GM21825 (cell line): ENCODE data around the gene GSG1L.

Experiments used
- ATAC-seq: cut with Tn5 transposase; IDR thresholded peaks from one replicate; pipeline ENCODE4 v1.9.1; 2021; ENCODE audit warnings: mild to moderate bottlenecking, moderate library complexity; ENCODE audit not compliant: unreplicated experiment

GSG1L gene

GRCh38 chr16:28063591-28064061, at the start of gene GSG1L:
Gene GSG1L, minus strand, starts transcription at chr16:28063714. Its CDS starts 290 bp downstream, at chr16:28063424.
- ATAC-seq: no peak

GRCh38 chr16:28112908-28113307, 49.4 kb upstream of the GSG1L start:
- no peak for ATAC-seq

- ATAC-seq: no peak
Observed at GRCh38 chr16:28110977-28111376, 47.5 kb upstream of the GSG1L start.

DNA sequence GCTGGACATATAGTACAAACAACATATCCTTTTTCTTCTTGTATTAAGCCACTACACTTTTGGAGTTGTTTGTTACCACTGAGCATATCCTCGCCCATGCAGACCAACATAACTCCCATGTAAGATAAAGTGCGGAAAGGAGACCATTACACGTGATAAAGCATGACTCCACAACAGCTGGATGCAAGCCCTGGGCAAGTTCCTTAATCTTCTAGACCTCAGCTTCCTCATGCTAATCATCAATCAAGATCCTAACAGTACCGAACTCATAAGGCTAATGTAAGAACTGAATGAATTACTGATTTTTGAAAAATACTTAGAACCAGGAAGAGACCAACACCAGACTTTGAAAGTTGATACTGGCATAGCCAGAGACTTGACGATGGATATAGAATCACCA, 47.0 kb upstream of the GSG1L start:
- no peak for ATAC-seq

DNA sequence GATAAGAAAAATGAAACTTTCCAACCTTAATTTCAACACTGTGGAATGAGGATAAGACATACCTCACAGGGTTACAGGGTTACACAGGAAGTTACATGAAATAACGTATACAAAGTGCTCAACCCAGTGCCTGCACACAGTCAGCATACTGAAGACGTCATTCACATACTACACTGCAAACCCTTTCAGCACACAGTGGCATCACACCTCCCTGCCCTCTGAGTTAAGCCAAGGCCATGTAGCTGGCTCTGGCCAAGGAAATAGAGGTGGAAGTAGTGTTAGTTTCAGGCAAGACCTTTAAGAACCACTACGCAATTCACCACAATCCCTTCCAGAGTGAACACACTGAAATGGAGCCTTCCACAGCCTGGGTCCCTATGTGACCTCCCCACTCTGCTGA, 46.6 kb upstream of the GSG1L start:
- ATAC-seq: no peak

- ATAC-seq: no peak
Observed at GRCh38 chr16:28108590-28109247, 45.2 kb upstream of the GSG1L start.

GRCh38 chr16:28107232-28107631, 43.7 kb upstream of the GSG1L start:
- ATAC-seq: no peak

DNA sequence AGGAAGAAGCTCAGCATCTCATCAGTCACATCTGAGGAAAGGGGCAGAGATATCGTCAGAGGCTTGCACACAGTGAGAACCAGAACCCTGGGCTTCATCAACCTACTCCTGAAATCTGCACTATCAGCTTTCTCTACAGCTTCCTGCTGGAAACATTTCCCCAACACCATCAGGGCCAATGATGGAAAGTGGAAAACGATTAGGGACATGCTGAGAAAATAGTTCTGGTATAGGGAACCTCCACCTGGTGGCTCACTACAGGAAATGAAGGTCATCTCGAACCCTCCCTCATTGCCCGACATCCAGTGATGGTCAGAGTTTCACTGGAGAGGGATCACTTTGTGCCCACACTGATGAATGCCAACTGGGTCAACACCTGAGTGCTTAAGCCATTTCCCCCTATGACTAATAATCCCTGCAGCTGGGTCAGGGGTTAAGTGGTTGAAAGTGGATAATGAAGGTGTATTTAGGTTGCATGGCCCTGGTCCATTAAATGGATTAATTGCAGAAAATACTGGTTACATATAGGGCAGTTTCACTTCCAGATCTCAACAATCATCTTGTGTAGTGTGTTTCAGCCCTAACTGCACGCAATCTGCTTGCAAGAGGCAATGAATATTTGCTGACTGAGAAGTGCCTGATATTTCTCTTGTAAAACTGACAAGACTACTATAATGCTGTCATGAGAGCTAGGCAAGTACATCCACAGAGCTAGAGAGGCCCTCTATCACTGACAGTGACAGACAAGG, 43.1 kb upstream of the GSG1L start:
- ATAC-seq: no peak

DNA sequence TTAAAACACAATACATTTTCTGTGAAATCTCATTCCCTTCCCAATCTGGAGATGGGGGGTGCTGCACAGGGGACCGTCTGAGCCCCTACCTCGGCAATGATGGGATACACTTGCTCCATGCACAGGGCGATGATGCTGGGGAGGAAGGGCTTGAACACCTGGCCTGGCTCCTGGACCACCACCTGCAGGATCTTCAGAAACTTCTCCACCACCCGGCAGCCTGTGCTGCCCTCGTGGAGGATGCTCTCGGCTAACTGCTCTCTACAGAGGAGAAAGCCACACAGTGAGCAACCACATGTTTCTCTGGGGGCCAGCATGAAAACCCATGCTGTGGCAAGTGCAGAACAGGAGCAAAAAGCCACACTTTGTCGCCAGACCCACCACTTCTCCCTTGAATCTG, 42.4 kb upstream of the GSG1L start:
- ATAC-seq: no peak

DNA sequence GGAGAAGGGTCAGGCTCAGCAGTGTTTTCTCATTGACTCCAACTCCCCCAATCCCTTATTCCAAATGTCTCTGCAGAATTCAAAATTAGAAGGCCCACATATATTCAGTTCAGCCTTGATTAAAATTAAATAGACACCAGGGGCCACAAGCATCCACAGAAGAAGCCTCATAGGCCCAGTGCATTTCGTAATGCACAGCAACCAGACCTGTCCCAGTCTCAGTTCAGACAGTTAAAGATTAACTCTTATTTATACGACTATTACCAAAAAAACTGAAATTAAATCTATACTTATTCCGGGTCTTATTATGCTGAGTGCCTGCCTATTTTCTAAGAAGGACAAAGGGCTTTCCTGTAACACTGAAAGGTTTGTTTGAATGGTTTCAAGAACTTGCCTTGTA, 41.8 kb upstream of the GSG1L start:
- ATAC-seq: no peak

DNA sequence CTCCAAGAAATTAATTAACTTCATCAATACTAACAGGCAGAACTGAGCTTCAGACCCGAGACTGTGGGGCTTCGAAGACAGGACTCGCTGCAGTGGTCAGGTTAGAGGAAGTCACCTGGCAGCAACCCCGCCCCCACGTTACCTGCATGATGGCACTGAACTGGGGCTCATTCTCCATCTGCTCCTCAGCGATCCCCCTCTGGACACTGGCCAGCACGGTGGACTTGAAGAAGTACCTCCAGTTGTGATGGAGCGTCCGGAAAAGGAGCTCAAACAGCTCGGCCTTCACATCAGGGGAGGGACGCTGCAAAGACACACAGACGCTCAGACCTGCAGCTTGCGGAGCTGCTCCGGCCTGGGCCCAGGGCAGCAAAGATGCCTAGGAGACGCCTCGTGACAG, 40.9 kb upstream of the GSG1L start:
- ATAC-seq: no peak

- no peak for ATAC-seq
Observed at GRCh38 chr16:28103516-28104170, 40.1 kb upstream of the GSG1L start.

DNA sequence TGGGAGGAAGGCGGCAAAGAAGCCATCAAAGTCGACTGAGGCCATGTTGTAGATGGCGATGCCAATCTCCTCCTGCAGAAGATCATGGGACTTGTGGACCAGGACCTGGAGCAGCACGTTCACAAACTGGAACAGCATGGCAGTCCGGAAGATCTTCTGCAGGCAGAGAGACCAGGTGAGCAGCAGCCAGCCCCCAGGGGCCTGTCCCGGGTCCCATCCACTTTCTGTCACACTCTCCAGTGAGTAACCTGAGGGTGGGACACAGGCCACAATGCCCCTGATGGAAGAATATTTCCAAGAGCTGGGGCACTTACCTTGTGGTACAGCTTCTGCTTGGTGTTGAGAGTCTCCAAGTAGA, 38.0 kb upstream of the GSG1L start:
- ATAC-seq: no peak

DNA sequence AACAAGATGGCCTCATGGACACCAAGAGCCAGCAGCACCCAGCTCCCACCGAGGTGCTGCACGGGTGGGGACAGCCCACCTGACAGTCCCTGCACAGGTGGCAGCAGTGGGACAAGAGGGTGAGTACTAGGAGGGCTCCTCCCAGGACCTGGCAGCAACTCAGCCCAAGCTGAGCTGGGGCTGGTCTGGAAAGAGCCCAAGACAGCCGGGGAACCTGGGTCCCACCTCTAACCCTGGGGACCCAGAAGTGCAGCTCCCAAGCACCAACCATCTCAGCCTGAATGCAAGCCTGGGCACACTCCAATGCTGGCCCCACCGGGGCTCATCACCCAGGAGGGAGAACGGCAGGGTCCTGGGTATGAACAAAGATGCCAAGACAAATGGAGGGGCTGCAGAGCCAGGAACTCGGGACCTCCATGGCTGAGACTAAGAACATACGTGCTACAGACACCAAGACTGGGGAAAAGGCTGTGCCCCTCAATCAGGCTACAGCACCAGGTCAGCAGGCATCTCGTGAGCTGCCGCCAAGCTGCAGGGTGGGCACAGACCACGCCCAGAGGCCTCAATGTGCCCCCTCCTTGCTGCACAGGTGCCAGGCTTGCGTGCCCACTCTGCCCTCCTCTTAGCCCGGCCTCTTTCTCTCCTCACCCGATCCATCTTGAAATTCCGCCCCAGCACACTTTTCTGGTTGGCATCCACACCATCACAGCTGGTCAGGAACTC, 37.5 kb upstream of the GSG1L start:
- ATAC-seq: no peak

- ATAC-seq: no peak
Observed at GRCh38 chr16:28098959-28099945, 35.7 kb upstream of the GSG1L start.

- no peak for ATAC-seq
Observed at GRCh38 chr16:28098171-28098958, 34.9 kb upstream of the GSG1L start.

GRCh38 chr16:28096983-28097899, 33.7 kb upstream of the GSG1L start:
- ATAC-seq: no peak

DNA sequence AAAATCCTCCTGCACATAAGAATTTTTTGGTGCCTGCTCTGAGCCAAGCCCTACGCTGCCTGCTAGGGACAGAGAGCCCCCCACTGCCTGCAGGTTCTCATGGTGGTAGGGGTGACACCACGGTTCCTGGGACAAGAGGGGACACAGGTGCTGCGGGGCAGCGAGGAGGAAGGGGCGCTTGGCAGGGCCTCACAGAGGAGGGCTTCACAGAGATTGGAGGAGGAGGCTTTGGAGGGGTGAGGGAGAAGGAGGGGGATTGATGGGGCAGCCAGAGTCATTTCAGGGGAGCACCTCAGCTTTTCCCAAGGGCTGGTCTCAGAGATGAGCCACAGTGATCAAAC, 29.8 kb upstream of the GSG1L start:
- no peak for ATAC-seq
